HL-60 (cell line): ENCODE measurements around the gene GALNT15.
A peak's percentile ranks its signal among the peaks of the same experiment; 100 is the strongest.

Experiments used
- DNase-seq, 2 experiments: peaks; one replicate each; pipeline ENCODE4 v3.0.0-alpha.2; 2010 to 2020; ENCODE audit warnings: low read depth in 1 of 2, low spot score in 1 of 2
- H3K27ac ChIP-seq: fragments of 250-450 bp; sonication (Bioruptor Pico); replicated peaks from 2 replicates; pipeline ENCODE4 v1.5.1; 2020; ENCODE audit warnings: mild to moderate bottlenecking, moderate library complexity
- H3K27me3 ChIP-seq: fragments of 250-450 bp; sonication (Bioruptor Pico); 2 replicates; pipeline ENCODE4 v1.5.1; 2021; ENCODE audit warnings: mild to moderate bottlenecking, moderate library complexity; ENCODE audit not compliant: insufficient read depth, poor library complexity, severe bottlenecking
- H3K4me3 ChIP-seq: replicated peaks from 2 replicates; pipeline ENCODE4 v1.5.1; 2011; ENCODE audit warnings: mild to moderate bottlenecking, control low read depth, low read length; ENCODE audit not compliant: insufficient read depth
- GABPA ChIP-seq: IDR thresholded peaks from 2 replicates; pipeline ENCODE4 v1.6.1; 2012; ENCODE audit warnings: low read depth
- POLR2AphosphoS5 ChIP-seq: IDR thresholded peaks from 2 replicates; pipeline ENCODE4 v1.6.1; 2012; ENCODE audit warnings: low read depth
- SPI1 ChIP-seq: IDR thresholded peaks from 2 replicates; pipeline ENCODE4 v1.6.1; 2012; ENCODE audit warnings: low read depth, mild to moderate bottlenecking, borderline replicate concordance
- TF ChIP-seq, protein P1 (sequence below): IDR thresholded peaks from 2 replicates; pipeline ENCODE4 v1.6.1; 2012; ENCODE audit warnings: low read depth; ENCODE audit not compliant: insufficient replicate concordance
- TF ChIP-seq, protein P2 (sequence below): IDR thresholded peaks from one replicate; pipeline ENCODE4 v1.5.1; 2011; ENCODE audit warnings: low read length, control low read depth, inconsistent platforms; ENCODE audit not compliant: insufficient read depth

The GALNT15 gene

DNA sequence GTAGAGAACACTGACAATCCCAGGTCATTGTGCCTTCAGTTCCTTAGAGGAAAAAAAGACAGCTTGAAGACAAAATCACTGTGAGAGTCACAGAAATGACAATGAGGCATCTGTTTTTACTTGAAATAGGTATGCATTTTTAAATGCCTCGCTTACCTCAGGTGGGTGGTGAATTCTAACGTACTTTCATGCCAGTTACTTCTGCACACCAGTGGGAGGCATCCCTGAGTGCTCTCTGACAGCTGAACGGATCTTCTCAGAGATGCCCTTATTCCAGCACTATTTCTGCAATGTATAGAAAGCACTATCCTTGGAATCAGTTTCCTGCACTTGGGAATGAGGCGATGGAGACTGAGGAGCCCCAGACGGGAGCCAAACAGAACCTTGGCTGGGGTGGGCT lies 74.1 kb downstream of the GALNT15 start:
- Histone ChIP-seq H3K4me3 (no peak overlapping the region), H3K27ac (no peak overlapping the region), H3K27me3 (no peaks in the 10 kb centered on the region)
- no peak for DNase-seq
- TF ChIP-seq, protein P1, sequence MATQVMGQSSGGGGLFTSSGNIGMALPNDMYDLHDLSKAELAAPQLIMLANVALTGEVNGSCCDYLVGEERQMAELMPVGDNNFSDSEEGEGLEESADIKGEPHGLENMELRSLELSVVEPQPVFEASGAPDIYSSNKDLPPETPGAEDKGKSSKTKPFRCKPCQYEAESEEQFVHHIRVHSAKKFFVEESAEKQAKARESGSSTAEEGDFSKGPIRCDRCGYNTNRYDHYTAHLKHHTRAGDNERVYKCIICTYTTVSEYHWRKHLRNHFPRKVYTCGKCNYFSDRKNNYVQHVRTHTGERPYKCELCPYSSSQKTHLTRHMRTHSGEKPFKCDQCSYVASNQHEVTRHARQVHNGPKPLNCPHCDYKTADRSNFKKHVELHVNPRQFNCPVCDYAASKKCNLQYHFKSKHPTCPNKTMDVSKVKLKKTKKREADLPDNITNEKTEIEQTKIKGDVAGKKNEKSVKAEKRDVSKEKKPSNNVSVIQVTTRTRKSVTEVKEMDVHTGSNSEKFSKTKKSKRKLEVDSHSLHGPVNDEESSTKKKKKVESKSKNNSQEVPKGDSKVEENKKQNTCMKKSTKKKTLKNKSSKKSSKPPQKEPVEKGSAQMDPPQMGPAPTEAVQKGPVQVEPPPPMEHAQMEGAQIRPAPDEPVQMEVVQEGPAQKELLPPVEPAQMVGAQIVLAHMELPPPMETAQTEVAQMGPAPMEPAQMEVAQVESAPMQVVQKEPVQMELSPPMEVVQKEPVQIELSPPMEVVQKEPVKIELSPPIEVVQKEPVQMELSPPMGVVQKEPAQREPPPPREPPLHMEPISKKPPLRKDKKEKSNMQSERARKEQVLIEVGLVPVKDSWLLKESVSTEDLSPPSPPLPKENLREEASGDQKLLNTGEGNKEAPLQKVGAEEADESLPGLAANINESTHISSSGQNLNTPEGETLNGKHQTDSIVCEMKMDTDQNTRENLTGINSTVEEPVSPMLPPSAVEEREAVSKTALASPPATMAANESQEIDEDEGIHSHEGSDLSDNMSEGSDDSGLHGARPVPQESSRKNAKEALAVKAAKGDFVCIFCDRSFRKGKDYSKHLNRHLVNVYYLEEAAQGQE = no peak
- TF ChIP-seq SPI1 = no peak
- TF ChIP-seq GABPA = no peak
- TF ChIP-seq, protein P2, sequence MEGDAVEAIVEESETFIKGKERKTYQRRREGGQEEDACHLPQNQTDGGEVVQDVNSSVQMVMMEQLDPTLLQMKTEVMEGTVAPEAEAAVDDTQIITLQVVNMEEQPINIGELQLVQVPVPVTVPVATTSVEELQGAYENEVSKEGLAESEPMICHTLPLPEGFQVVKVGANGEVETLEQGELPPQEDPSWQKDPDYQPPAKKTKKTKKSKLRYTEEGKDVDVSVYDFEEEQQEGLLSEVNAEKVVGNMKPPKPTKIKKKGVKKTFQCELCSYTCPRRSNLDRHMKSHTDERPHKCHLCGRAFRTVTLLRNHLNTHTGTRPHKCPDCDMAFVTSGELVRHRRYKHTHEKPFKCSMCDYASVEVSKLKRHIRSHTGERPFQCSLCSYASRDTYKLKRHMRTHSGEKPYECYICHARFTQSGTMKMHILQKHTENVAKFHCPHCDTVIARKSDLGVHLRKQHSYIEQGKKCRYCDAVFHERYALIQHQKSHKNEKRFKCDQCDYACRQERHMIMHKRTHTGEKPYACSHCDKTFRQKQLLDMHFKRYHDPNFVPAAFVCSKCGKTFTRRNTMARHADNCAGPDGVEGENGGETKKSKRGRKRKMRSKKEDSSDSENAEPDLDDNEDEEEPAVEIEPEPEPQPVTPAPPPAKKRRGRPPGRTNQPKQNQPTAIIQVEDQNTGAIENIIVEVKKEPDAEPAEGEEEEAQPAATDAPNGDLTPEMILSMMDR = no peak
- TF ChIP-seq POLR2AphosphoS5 = no peak

DNA sequence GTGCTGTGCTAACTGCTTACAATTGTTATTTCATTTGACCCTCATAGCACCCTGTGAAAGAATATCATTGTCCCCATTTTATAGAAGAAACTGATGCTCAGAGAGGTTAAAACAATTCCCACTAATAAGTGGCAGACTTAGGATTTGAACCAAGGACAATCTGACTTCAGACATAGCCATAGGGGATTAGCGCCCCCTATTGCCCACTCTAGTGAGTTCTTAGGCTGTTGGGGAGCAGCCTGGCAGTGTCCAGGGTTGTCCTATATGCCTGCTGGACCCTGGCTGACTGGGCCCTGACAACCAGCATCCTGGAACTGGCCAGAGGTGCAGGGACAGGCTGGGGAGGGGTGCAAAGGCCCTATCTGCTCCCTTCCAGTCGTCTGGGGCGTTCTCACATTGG lies 74.9 kb downstream of the GALNT15 start:
- Histone ChIP-seq H3K27ac (no peak overlapping the region), H3K4me3 (no peak overlapping the region), H3K27me3 (no peaks in the 10 kb centered on the region)
- peak in 1 of 2 experiments; percentile 19 for DNase-seq
- TF ChIP-seq, protein P2 = peak; percentile 7
- no peak for TF ChIP-seq SPI1
- TF ChIP-seq GABPA = no peak

DNA sequence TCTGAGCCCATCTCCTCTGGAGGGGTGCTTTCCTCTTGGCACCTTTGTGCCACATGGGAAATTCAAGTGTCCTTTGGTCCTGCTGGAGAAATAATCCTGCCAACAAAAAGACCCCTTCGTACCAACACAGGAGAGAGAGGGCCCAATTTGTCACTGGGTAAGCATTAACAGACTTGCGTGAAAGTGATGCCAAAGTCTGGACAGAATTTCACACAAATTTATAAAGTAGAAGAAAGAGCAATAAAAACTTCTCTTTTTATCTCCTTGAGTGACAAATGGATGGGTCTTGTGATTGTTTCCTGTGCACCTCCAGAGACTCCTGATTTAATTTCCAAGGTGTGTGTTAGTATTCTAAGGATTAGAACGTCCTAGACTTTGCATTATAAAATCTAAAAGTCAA lies 75.4 kb downstream of the GALNT15 start:
- H3K27ac ChIP-seq = no peak overlapping the region
- no peak for TF ChIP-seq POLR2AphosphoS5
- TF ChIP-seq, protein P2 = no peak
- TF ChIP-seq SPI1 = no peak
- no peak for DNase-seq
- H3K27me3 ChIP-seq = no peaks in the 10 kb centered on the region
- no peak overlapping the region for H3K4me3 ChIP-seq

DNA sequence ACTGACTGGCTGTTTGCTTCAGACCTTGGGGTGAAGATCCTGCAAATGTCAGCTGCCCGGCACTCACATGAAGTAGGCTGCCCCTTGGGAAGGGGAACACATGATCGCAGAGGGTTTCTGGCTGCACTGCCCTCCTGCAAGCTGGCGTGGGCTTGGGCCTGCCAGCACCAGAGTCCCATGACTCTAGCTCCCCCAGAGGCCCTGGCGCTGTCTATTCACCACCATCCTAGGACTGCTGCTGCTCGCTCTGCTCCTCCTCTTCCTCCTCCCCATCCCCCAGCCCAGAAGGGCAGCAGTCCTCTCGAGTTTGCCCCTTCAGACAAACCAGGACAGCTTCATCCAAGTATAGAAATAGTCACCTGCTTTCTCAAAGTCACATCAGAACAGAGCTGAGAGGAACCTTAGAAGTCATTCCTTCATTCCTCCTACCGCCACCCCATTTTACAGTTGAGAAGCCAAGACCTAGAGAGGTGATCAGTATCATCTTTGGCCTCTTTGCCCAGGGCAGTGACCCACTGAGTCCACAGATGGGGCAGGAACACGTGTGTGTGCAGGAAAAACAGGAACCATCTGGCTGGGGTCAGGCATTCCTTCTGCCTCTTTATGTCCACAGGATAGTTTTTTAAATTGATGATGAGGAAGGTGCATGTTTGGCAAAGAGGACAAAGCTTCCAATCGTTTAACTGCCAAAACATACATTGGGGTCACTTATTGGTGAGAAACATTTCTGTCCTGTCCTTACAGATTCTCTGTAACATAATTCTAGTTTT lies 77.0 kb downstream of the GALNT15 start:
- Histone ChIP-seq H3K27me3 (no peaks in the 10 kb centered on the region), H3K4me3 (no peak overlapping the region), H3K27ac (no peak overlapping the region)
- no peak for TF ChIP-seq SPI1
- TF ChIP-seq, protein P2 = no peak
- TF ChIP-seq, protein P1 = no peak
- no peak for TF ChIP-seq GABPA
- TF ChIP-seq POLR2AphosphoS5 = no peak
- no peak for DNase-seq
